ENCODE data around the gene DYNLL1.
"Not testable (repeated sequence)": the region's sequence is repeated elsewhere in the genome, so short reads cannot be mapped to it uniquely, and the experiment has no call there.

The DYNLL1 gene

DNA sequence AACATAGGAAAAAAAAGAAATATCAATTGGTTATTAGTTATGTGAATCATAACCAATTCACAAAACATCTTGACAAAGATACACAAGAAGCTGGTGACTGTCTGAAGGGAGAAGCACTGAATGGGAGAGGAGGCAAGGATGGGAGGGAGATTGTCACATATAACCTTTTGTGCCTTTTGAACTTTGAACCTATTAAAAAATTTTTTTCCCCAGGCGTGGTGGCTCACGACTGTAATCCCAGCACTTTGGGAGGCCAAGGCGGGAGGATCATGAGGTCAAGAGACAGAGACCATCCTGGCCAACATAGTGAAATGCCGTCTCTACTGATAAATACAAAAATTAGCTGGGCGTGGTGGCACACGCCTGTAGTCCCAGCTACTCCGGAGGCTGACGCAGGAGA lies 12.6 kb downstream of the DYNLL1 start:
- Histone ChIP-seq H3K9me3 (ENCODE audit: control insufficient read depth, insufficient read depth, low read length) (no peaks in the 10 kb centered on the region), H3K4me3 (ENCODE audit: low read length) (no peak overlapping the region), H3K27me3 (ENCODE audit: control insufficient read depth, insufficient read depth, low read length) (no peaks in the 10 kb centered on the region), H3K4me1 (ENCODE audit: control insufficient read depth, insufficient read depth, low read length) (peaks cover 2% of the 10 kb centered on the region; the same call in 1 of the 2 replicates), H3K36me3 (ENCODE audit: control insufficient read depth, insufficient read depth, low read length) (peaks cover 6% of the 10 kb centered on the region; the same call in 1 of the 2 replicates), H3K27ac (ENCODE audit: low read length) (no peak overlapping the region)
- no peak for DNase-seq (ENCODE audit: low read depth, low spot score)
- WGBS (ENCODE audit: insufficient coverage, insufficient read length): no CpG with 5 or more reads among the region's 8 CpGs

DNA sequence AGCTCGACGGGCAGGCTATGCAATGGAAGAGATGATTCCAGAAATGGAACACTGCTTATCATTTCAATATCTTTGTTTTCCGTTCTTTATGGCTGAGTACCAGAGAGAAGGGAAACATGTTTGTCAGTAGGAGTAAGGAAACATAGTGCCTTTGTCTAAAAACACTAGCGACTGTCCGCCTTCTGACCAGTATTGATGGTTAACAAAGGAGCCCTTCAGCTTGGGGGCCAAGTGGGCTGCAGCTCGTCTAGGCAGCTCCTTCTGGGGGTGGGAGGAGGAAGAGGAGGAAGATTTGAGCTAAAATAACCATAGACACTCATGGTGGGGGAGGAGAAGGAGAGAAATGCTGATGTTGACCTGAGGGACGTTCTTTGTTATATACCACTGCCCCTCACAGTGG lies 18.1 kb downstream of the DYNLL1 start:
- Histone ChIP-seq H3K36me3 (ENCODE audit: control insufficient read depth, insufficient read depth, low read length) (peaks cover 16% of the 10 kb centered on the region; the same call in 1 of the 2 replicates), H3K4me3 (ENCODE audit: low read length) (no peak overlapping the region), H3K27me3 (ENCODE audit: control insufficient read depth, insufficient read depth, low read length) (no peaks in the 10 kb centered on the region), H3K9me3 (ENCODE audit: control insufficient read depth, insufficient read depth, low read length) (no peaks in the 10 kb centered on the region), H3K27ac (ENCODE audit: low read length) (no peak overlapping the region), H3K4me1 (ENCODE audit: control insufficient read depth, insufficient read depth, low read length) (no peaks in the 10 kb centered on the region)
- no CpG with 5 or more reads among the region's 7 CpGs for WGBS (ENCODE audit: insufficient coverage, insufficient read length)
- DNase-seq (ENCODE audit: low read depth, low spot score): no peak

DNA sequence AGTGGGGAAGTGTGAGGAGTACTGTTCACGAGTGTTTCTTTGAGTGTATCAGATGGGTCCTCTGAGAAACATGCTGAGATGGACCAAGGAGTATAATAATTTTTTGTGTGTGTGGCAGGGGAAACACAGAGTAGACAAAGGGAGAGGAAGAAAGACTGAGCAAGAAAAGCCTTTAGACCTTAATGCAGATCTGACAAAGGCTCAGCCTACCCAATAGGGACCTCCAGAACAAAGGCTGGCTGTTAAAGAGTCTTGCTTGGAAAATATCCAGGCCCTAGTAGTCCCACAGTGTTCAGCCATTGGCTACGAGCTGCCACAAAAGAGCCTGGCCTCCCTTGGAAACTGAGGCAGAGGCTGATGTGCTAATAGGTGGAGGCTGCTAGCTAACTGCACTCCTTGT lies 19.6 kb downstream of the DYNLL1 start:
- no CpG with 5 or more reads among the region's 2 CpGs for WGBS (ENCODE audit: insufficient coverage, insufficient read length)
- Histone ChIP-seq H3K36me3 (ENCODE audit: control insufficient read depth, insufficient read depth, low read length) (peaks cover 13% of the 10 kb centered on the region; the same call in 1 of the 2 replicates), H3K27ac (ENCODE audit: low read length) (no peak overlapping the region), H3K4me1 (ENCODE audit: control insufficient read depth, insufficient read depth, low read length) (no peaks in the 10 kb centered on the region), H3K4me3 (ENCODE audit: low read length) (no peak overlapping the region), H3K27me3 (ENCODE audit: control insufficient read depth, insufficient read depth, low read length) (no peaks in the 10 kb centered on the region), H3K9me3 (ENCODE audit: control insufficient read depth, insufficient read depth, low read length) (no peaks in the 10 kb centered on the region)
- DNase-seq (ENCODE audit: low read depth, low spot score): no peak

DNA sequence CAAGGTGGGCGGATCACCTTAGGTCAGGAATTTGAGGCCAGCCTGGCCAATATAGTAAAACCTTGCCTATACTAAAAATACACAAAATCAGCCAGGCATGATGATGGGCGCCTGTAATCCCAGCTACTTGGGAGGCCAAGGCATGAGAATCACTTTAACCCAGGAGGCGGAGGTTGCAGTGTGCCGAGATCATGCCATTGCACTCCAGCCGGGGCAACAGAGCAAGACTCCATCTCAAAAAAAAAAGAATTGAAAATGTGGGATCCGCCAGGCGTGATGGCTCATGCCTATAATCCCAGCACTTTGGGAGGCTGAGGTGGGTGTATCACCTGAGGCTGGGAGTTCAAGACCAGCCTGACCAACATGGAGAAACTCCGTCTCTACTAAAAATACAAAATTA lies 23.4 kb downstream of the DYNLL1 start:
- H3K36me3 ChIP-seq (ENCODE audit: control insufficient read depth, insufficient read depth, low read length): peaks cover 13% of the 10 kb centered on the region; the same call in 1 of the 2 replicates
- DNase-seq (ENCODE audit: low read depth, low spot score): not testable (repeated sequence)
- no CpG with 5 or more reads among the region's 8 CpGs for WGBS (ENCODE audit: insufficient coverage, insufficient read length)

DNA sequence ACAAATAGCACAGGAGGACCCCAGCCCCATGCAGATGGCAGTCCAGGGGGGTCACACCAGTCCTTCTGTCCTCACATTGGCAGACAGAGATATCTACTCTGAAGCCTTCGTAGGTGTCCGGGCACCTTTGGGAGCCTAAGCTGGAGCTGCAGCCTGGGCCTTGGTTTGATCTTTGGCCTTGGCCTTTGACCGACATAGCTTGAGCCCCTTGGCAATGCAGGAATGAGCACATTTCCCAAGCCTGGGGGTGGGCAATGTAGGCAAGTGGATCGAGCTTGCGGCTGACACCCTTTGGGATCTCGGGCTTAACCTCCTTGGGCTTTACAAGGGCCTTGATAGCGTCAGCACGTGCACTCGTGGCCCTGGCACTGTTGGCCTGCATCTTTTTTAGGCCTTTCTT lies 26.7 kb downstream of the DYNLL1 start:
- no CpG with 5 or more reads among the region's 9 CpGs for WGBS (ENCODE audit: insufficient coverage, insufficient read length)
- H3K27ac ChIP-seq (ENCODE audit: low read length): no peak overlapping the region
- H3K4me1 ChIP-seq (ENCODE audit: control insufficient read depth, insufficient read depth, low read length): no peaks in the 10 kb centered on the region
- H3K9me3 ChIP-seq (ENCODE audit: control insufficient read depth, insufficient read depth, low read length): no peaks in the 10 kb centered on the region
- H3K27me3 ChIP-seq (ENCODE audit: control insufficient read depth, insufficient read depth, low read length): no peaks in the 10 kb centered on the region
- H3K4me3 ChIP-seq (ENCODE audit: low read length): no peak overlapping the region
- no peaks in the 10 kb centered on the region for H3K36me3 ChIP-seq (ENCODE audit: control insufficient read depth, insufficient read depth, low read length)
- no peak for DNase-seq (ENCODE audit: low read depth, low spot score)

More for the DNA sequence above, 23.4 kb downstream of the DYNLL1 start:
- not testable (repeated sequence) for H3K4me1 ChIP-seq (ENCODE audit: control insufficient read depth, insufficient read depth, low read length); H3K27ac ChIP-seq (ENCODE audit: low read length); H3K27me3 ChIP-seq (ENCODE audit: control insufficient read depth, insufficient read depth, low read length); H3K4me3 ChIP-seq (ENCODE audit: low read length); H3K9me3 ChIP-seq (ENCODE audit: control insufficient read depth, insufficient read depth, low read length)

DNA sequence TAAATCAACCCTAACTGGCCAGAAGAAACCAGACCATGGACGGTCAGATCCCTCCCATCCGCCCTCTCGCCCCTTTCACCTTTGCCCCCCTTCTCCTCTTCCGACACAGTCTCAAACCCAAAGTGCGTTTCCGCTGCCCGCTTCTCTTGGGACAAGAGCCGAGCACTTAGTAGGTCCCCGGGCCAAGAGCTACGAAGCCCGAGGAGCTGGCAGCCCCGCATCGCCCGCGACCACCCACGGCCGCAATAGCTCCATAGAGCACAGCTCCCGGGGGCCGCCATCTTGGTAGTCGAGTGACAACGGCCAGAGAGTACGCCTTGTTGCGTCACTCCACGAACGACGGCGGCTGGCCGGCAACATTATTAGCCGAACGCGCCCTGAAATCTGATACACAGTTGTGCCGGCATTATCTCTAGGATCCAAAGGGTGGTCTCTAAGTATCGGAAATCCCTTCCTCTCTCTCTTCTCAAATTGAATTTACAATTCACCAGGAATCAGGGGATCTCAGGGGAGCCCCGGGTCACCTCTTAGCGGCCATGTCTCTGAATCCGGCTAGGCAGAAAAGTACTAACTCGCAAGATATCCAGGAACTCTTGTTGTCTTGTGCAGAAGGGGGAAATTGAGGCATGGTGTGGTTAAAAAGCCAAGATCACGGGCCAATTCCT lies 33.1 kb downstream of the DYNLL1 start, which contains the start of gene COQ5:
COQ5 (minus strand) TSS at position 298 of the 665 bp plus-strand sequence; CDS start at position 281, 17 bp downstream.
- no peaks in the 10 kb centered on the region for H3K27me3 ChIP-seq (ENCODE audit: control insufficient read depth, insufficient read depth, low read length)
- no peak within 1 kb of the TSS for H3K27ac ChIP-seq (ENCODE audit: low read length)
- no peak for DNase-seq (ENCODE audit: low read depth, low spot score)
- H3K4me3 ChIP-seq (ENCODE audit: low read length): peak within 1 kb of the TSS; percentile 66
- H3K4me1 ChIP-seq (ENCODE audit: control insufficient read depth, insufficient read depth, low read length): no peaks in the 10 kb centered on the region
- no peaks in the 10 kb centered on the region for H3K36me3 ChIP-seq (ENCODE audit: control insufficient read depth, insufficient read depth, low read length)
- no peaks in the 10 kb centered on the region for H3K9me3 ChIP-seq (ENCODE audit: control insufficient read depth, insufficient read depth, low read length)
- no CpG with 5 or more reads among the region's 38 CpGs for WGBS (ENCODE audit: insufficient coverage, insufficient read length)

DNA sequence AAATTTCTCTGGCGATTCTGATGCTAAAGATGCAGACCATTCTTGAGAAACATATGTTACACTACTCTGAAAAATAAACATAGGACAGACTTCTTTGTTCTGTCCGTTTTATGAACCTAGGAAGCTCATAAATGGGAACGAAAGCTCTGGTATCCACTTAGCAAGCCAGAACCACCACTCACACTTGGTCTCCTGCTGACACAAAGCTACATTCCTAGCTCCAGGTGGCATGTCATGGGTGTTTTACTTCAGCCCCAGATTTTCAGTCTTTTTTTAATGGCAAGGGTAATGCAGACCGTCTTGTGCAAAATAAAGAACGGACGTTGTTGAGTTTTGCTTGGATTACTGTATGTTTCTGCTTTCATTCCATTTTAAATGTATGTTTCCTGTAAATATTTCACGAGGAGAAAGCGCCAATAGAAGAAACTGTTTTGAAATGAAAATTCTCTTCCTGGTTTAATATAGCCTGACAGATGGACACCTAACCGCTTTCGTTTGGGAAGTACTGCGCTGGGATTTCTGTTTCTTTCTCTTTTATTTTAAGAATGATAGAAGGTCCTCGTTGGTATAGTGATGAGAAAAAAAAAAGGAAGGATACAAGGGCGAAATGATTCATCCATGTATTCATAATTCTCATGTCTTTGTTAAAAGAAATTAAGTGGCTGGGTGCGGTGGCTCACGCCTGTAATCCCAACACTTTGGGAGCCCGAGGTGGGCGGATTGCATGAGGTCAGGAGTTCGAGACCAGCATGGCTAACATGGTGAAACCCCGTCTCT lies 33.9 kb downstream of the DYNLL1 start:
- no CpG with 5 or more reads among the region's 19 CpGs for WGBS (ENCODE audit: insufficient coverage, insufficient read length)
- Histone ChIP-seq H3K27ac (ENCODE audit: low read length) (no peak overlapping the region), H3K27me3 (ENCODE audit: control insufficient read depth, insufficient read depth, low read length) (no peaks in the 10 kb centered on the region), H3K36me3 (ENCODE audit: control insufficient read depth, insufficient read depth, low read length) (no peaks in the 10 kb centered on the region), H3K4me3 (ENCODE audit: low read length) (no peak overlapping the region), H3K4me1 (ENCODE audit: control insufficient read depth, insufficient read depth, low read length) (no peaks in the 10 kb centered on the region), H3K9me3 (ENCODE audit: control insufficient read depth, insufficient read depth, low read length) (no peaks in the 10 kb centered on the region)
- DNase-seq (ENCODE audit: low read depth, low spot score): no peak

DNA sequence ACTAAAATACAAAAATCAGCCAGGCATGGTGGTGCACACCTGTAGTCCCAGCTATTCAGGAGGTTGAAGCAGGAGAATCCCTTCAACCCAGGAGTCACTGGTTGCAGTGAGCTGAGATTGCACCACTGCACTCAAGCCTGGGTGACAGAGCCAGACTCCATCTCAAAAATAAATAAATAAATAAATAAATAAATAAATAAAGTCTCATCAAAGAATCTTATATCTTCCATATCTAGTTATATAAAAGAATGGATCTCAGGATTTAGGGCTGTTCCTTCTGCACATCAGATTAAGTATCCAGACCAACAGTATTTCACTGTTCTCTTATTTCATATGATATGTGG lies 34.5 kb downstream of the DYNLL1 start:
- DNase-seq (ENCODE audit: low read depth, low spot score); H3K36me3 ChIP-seq (ENCODE audit: control insufficient read depth, insufficient read depth, low read length); H3K4me1 ChIP-seq (ENCODE audit: control insufficient read depth, insufficient read depth, low read length); H3K27ac ChIP-seq (ENCODE audit: low read length); H3K9me3 ChIP-seq (ENCODE audit: control insufficient read depth, insufficient read depth, low read length); H3K4me3 ChIP-seq (ENCODE audit: low read length); H3K27me3 ChIP-seq (ENCODE audit: control insufficient read depth, insufficient read depth, low read length): not testable (repeated sequence)

DNA sequence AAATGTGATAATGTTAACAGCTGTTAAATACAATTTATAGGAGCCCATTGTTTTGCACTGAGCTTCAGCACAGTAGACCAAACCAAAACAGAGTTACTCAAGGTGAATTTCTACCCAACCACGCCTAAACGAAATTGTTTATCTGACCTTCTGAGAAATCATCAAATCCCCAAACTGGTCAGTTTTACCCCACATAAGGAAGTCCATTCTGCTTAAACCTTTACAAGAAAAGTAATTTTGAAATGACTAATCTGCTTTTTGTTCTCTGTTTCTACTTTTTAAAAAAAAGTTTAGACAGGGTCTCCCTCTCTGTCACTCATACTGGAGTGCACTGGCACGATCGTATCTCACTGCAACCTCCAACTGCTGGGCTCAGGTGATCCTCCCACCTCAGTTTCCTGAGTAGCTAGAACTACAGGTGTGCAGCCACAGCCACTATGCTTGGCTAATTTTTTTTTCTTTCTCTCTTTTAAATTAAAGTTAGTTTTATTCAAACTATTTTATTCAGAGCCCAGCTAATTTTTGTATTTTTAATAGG lies 36.9 kb downstream of the DYNLL1 start:
- Histone ChIP-seq H3K36me3 (ENCODE audit: control insufficient read depth, insufficient read depth, low read length) (no peaks in the 10 kb centered on the region), H3K4me1 (ENCODE audit: control insufficient read depth, insufficient read depth, low read length) (no peaks in the 10 kb centered on the region), H3K27ac (ENCODE audit: low read length) (no peak overlapping the region), H3K27me3 (ENCODE audit: control insufficient read depth, insufficient read depth, low read length) (no peaks in the 10 kb centered on the region), H3K4me3 (ENCODE audit: low read length) (no peak overlapping the region), H3K9me3 (ENCODE audit: control insufficient read depth, insufficient read depth, low read length) (no peaks in the 10 kb centered on the region)
- WGBS (ENCODE audit: insufficient coverage, insufficient read length): no CpG with 5 or more reads among the region's 4 CpGs
- no peak for DNase-seq (ENCODE audit: low read depth, low spot score)

DNA sequence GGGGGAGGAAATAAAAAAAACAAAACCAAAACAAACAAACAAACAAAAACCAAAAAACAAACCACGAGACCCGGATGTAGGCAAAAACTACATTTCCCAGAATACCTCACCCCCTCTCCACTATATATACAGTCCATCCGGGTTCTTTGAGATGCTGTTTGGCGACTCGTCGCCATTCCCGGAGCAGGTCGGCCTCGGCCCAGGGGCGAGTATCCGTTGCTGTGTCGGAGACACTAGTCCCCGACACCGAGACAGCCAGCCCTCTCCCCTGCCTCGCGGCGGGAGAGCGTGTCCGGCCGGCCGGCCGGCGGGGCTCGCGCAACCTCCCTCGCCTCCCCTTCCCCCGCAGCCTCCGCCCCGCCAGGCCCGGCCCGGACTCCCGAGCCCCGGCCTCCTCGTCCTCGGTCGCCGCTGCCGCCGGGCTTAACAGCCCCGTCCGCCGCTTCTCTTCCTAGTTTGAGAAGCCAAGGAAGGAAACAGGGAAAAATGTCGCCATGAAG lies 38.3 kb downstream of the DYNLL1 start, which contains the start of gene RNF10:
RNF10 (plus strand) TSS at position 154 of the 500 bp plus-strand sequence. CDS start 456 bp downstream, outside the sequence.
- Histone ChIP-seq H3K9me3 (ENCODE audit: control insufficient read depth, insufficient read depth, low read length) (no peaks in the 10 kb centered on the region), H3K27ac (ENCODE audit: low read length) (no peak within 1 kb of the TSS), H3K4me1 (ENCODE audit: control insufficient read depth, insufficient read depth, low read length) (no peaks in the 10 kb centered on the region), H3K27me3 (ENCODE audit: control insufficient read depth, insufficient read depth, low read length) (no peaks in the 10 kb centered on the region), H3K36me3 (ENCODE audit: control insufficient read depth, insufficient read depth, low read length) (no peaks in the 10 kb centered on the region), H3K4me3 (ENCODE audit: low read length) (peak within 1 kb of the TSS; percentile 100)
- DNase-seq (ENCODE audit: low read depth, low spot score): peak; percentile 68
- no CpG with 5 or more reads among the region's 43 CpGs for WGBS (ENCODE audit: insufficient coverage, insufficient read length)
